Measurements from ENCODE around the gene SIGLEC8. TPM values are rescaled to one million over a fixed set of nuclear protein-coding genes. Genes with fewer than 3 reads are reported as not detected.
"Not testable (repeated sequence)": the region's sequence is repeated elsewhere in the genome, so short reads cannot be mapped to it uniquely, and the experiment has no call there.

The SIGLEC8 gene
- total RNA-seq, 2 donors from 2014 or later: not detected

- Histone ChIP-seq H3K9me3 (ENCODE audit: control insufficient read depth, low read length) (peaks cover 5% of the 10 kb centered on the region), H3K9ac (ENCODE audit: extremely low read depth, low read length, poor library complexity, severe bottlenecking) (no peak overlapping the region), H3K36me3 (ENCODE audit: control insufficient read depth, insufficient read depth, low read length) (no peaks in the 10 kb centered on the region), H3K4me3 (ENCODE audit: low read length) (no peak overlapping the region), H3K27ac (ENCODE audit: low read depth, low read length) (no peak overlapping the region), H3K27me3 (ENCODE audit: control insufficient read depth, insufficient read depth, low read length, poor library complexity, severe bottlenecking) (no peaks in the 10 kb centered on the region), H3K4me1 (ENCODE audit: control insufficient read depth, insufficient read depth, low read length) (no peaks in the 10 kb centered on the region)
- Mint-ChIP-seq H3K27ac (no peak overlapping the region), H3K4me1 (no peaks in the 10 kb centered on the region), H3K36me3 (ENCODE audit: low read depth) (no peaks in the 10 kb centered on the region), H3K4me3 (no peak overlapping the region), H3K27me3 (ENCODE audit: insufficient read depth) (peaks cover 47% of the 10 kb centered on the region), H3K9me3 (peaks cover 8% of the 10 kb centered on the region)
- no peak for DNase-seq
- TF ChIP-seq CTCF (conservative IDR thresholded peaks at IDR 0.05): no peak
- WGBS, 2 experiments (ENCODE audit: insufficient coverage in 1 of 2, insufficient read length in 1 of 2): 83 to 100% methylated on average over 1 to 7 of the region's 7 CpGs
Measured at GRCh38 chr19:51448011-51448410, 10.2 kb downstream of the SIGLEC8 start.

GRCh38 chr19:51447510-51447909 is 10.7 kb downstream of the SIGLEC8 start:
- not testable (repeated sequence) for H3K27ac Mint-ChIP-seq; H3K9ac ChIP-seq (ENCODE audit: extremely low read depth, low read length, poor library complexity, severe bottlenecking)
- WGBS, 2 experiments (ENCODE audit: insufficient coverage in 1 of 2, insufficient read length in 1 of 2): 84 to 85% methylated on average over 3 of the region's 3 CpGs

DNA sequence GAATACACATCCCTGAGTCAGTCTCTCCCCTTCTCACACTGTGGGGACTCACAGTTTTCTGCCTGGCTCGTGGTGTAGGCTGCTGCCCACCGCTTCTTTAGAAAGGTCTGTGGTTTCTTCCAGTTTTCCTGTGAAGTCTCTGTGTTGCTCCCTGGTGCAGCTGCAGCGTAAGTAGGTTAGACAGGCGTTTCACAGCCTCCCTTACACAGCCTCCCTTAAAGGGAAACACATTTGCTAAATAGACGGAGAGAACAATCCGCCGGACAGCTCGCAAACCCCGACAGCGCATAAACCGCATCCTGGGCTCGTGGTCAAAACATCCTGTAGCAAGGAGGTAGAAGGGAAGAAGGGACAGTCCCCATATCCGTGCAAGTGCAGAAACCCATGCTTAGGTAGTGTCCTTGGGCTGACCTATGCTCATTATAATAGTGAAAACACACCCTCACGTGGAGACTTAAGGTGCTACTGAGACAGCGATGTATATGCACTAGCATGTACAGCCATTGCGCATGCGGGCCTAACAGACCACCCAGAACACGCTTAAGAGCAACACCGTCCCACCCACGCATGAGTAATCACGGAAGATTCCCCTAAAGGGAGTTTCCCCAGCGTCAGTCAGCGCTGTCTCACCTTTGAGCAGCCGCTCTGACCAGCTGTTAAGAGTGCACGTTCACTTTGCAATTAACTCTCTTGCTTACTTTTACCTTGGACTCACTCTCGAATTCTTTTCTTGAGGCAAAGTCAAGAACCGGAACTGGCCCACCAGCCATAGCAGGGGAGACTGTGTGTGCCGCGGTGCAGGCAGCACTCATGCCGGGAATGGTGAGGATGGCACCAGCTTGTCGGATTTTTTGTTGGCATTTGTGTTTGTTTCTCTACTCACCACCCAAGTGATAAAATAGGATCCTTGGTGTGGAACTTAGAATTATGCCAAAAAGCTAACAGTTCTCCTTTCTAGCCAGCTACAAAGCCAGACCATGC is 16.6 kb downstream of the SIGLEC8 start:
- Mint-ChIP-seq H3K27me3 (ENCODE audit: insufficient read depth) (peaks cover 33% of the 10 kb centered on the region), H3K4me1 (no peaks in the 10 kb centered on the region), H3K4me3 (no peak overlapping the region), H3K27ac (no peak overlapping the region), H3K36me3 (ENCODE audit: low read depth) (no peaks in the 10 kb centered on the region), H3K9me3 (no peaks in the 10 kb centered on the region)
- H3K36me3 ChIP-seq (ENCODE audit: control insufficient read depth, insufficient read depth, low read length): no peaks in the 10 kb centered on the region
- H3K27me3 ChIP-seq (ENCODE audit: control insufficient read depth, insufficient read depth, low read length, poor library complexity, severe bottlenecking): peaks cover 3% of the 10 kb centered on the region
- H3K4me1 ChIP-seq (ENCODE audit: control insufficient read depth, insufficient read depth, low read length): no peaks in the 10 kb centered on the region
- no peak for TF ChIP-seq CTCF (conservative IDR thresholded peaks at IDR 0.05)
- 81 to 82% methylated on average over 17 to 30 of the region's 31 CpGs for WGBS, 2 experiments (ENCODE audit: insufficient coverage in 1 of 2, insufficient read length in 1 of 2)
- H3K4me3 ChIP-seq (ENCODE audit: low read length): no peak overlapping the region
- H3K9me3 ChIP-seq (ENCODE audit: control insufficient read depth, low read length): no peaks in the 10 kb centered on the region
- no peak overlapping the region for H3K27ac ChIP-seq (ENCODE audit: low read depth, low read length)
- no peak overlapping the region for H3K9ac ChIP-seq (ENCODE audit: extremely low read depth, low read length, poor library complexity, severe bottlenecking)
- DNase-seq: no peak

More at GRCh38 chr19:51447510-51447909, 10.7 kb downstream of the SIGLEC8 start:
- not testable (repeated sequence) for H3K4me1 ChIP-seq (ENCODE audit: control insufficient read depth, insufficient read depth, low read length); H3K36me3 ChIP-seq (ENCODE audit: control insufficient read depth, insufficient read depth, low read length); H3K9me3 Mint-ChIP-seq; DNase-seq; H3K27ac ChIP-seq (ENCODE audit: low read depth, low read length); H3K36me3 Mint-ChIP-seq (ENCODE audit: low read depth); H3K4me1 Mint-ChIP-seq; H3K4me3 ChIP-seq (ENCODE audit: low read length); H3K4me3 Mint-ChIP-seq; H3K27me3 ChIP-seq (ENCODE audit: control insufficient read depth, insufficient read depth, low read length, poor library complexity, severe bottlenecking); H3K9me3 ChIP-seq (ENCODE audit: control insufficient read depth, low read length)
- H3K27me3 Mint-ChIP-seq (ENCODE audit: insufficient read depth): peaks cover 48% of the 10 kb centered on the region

Data from endodermal cell (in vitro differentiated cells).